Small intestine (tissue), 7 donors: ENCODE measurements around the gene MT1H. TPM values are rescaled to one million over a fixed set of nuclear protein-coding genes. Genes with fewer than 3 reads are reported as not detected.
"Not testable (repeated sequence)": the region's sequence is repeated elsewhere in the genome, so short reads cannot be mapped to it uniquely, and the experiment has no call there.

ENCODE experiments used
- DNase-seq, 2 donors: peaks; one replicate each; pipeline versions ENCODE4 v3.0.0 to v3.0.0-alpha.2; 2013
- FAIRE-seq: peaks from 2 replicates; lab custom pipeline; 2012; peaks lifted over from hg19 to GRCh38; lab: Jason Lieb, UNC
- H3K27ac ChIP-seq, 3 donors: one replicate each; pipeline ENCODE4 v1.5.1; 2013; ENCODE audit warnings: low read length in 2 of 3, mild to moderate bottlenecking in 2 of 3, control low read depth in 1 of 3, inconsistent platforms in 1 of 3, low read depth in 1 of 3, moderate library complexity in 1 of 3
- H3K27me3 ChIP-seq, 3 donors: one replicate each; pipeline ENCODE4 v1.6.1; 2013; ENCODE audit warnings: low read length in 3 of 3, inconsistent platforms in 1 of 3; ENCODE audit not compliant: control insufficient read depth in 3 of 3, insufficient read depth in 3 of 3
- H3K36me3 ChIP-seq, 3 donors: one replicate each; pipeline ENCODE4 v1.6.1; 2013; ENCODE audit warnings: low read length in 3 of 3, inconsistent platforms in 1 of 3, low read depth in 1 of 3, mild to moderate bottlenecking in 1 of 3, moderate library complexity in 1 of 3; ENCODE audit not compliant: control insufficient read depth in 3 of 3, insufficient read depth in 2 of 3
- H3K4me1 ChIP-seq, 3 donors: one replicate each; pipeline ENCODE4 v1.6.1; 2013; ENCODE audit warnings: low read length in 2 of 3, inconsistent platforms in 1 of 3, low read depth in 1 of 3, mild to moderate bottlenecking in 1 of 3, moderate library complexity in 1 of 3; ENCODE audit not compliant: control insufficient read depth in 3 of 3, insufficient read depth in 2 of 3
- H3K4me3 ChIP-seq, 3 donors: one replicate each; pipeline ENCODE4 v1.5.1; 2013; ENCODE audit warnings: low read length in 3 of 3, control low read depth in 1 of 3, inconsistent platforms in 1 of 3, low read depth in 1 of 3, mild to moderate bottlenecking in 1 of 3, moderate library complexity in 1 of 3
- H3K9me3 ChIP-seq, 2 donors: one replicate each; pipeline ENCODE4 v1.6.1; 2013; ENCODE audit warnings: low read depth in 1 of 2, low read length in 1 of 2; ENCODE audit not compliant: control insufficient read depth in 2 of 2, insufficient read depth in 1 of 2
- WGBS, 3 donors: extraction: QIAGEN DNeasy Blood & Tissue Kit; methylation state at CpG; one replicate each; pipeline ENCODE4 v1.1.7; 2013; 5-methylcytosine and 5-hydroxymethylcytosine counted together
- polyA plus RNA-seq, 4 donors: library from polyadenylated mRNA; stranded (reverse) in 3 of 4; unstranded in 1 of 4; fragments of 200-250 nt in 3 of 4; fragments of 120-200 nt in 1 of 4; gene quantifications; one replicate each; pipeline versions ENCODE4 v1.2.1 to v1.2.3, GENCODE V29; 2013
- donor health status: healthy with polysubstance abuse.
- donor health status: control.
- donor health status: control.
- donor health status: Bipolar disorder and iron deficiency.
- donor health status: healthy.

MT1H gene
- polyA plus RNA-seq, 4 donors, result 3.6 to 930 (median 62.8) TPM

- not testable (repeated sequence) for DNase-seq, H3K4me1 ChIP-seq, H3K9me3 ChIP-seq, H3K4me3 ChIP-seq, H3K27ac ChIP-seq, FAIRE-seq, H3K27me3 ChIP-seq, H3K36me3 ChIP-seq
- 82 to 91% (median 87%) methylated on average over 2 of the region's 2 CpGs for WGBS, 3 donors
These were observed 47.9 kb downstream of the MT1H start for GRCh38 chr16:56717532-56717931.

Other genes with a start within 250 kb of the MT1H start
- 10 to 100 TPM; 55.9 to 75.1 (median 64.8) TPM for gene AMFR, start 244.3 kb upstream of the MT1H start, polyA plus RNA-seq
- 10 to 100 TPM; 27.5 to 92.4 (median 51.0) TPM for gene NUDT21, start 218.5 kb upstream of the MT1H start, polyA plus RNA-seq
- 10 to 100 TPM in 2 of 4 donors, 1 to 10 TPM in 2; 5.9 to 30.2 (median 12.0) TPM for gene OGFOD1, start 218.3 kb upstream of the MT1H start, polyA plus RNA-seq
- 10 to 100 TPM; 14.3 to 32.1 (median 20.0) TPM for gene BBS2, start 149.8 kb upstream of the MT1H start, polyA plus RNA-seq
- not detected for gene MT4, start 104.7 kb upstream of the MT1H start, polyA plus RNA-seq
- 1 to 10 TPM in 1 of 4 donors, under 1 TPM in 1, not detected in 2; 0.72 to 5.4 TPM for gene MT3, start 80.3 kb upstream of the MT1H start, polyA plus RNA-seq
- 100 to 1,000 TPM; 133 to 464 (median 194) TPM for gene MT2A, start 61.2 kb upstream of the MT1H start, polyA plus RNA-seq
- 100 to 1,000 TPM in 2 of 4 donors, 10 to 100 TPM in 2; 75.0 to 194 (median 119) TPM for gene MT1E, start 44.0 kb upstream of the MT1H start, polyA plus RNA-seq
- gene MT1M, start 37.2 kb upstream of the MT1H start, polyA plus RNA-seq, result 100 to 1,000 TPM in 1 of 4 donors, 10 to 100 TPM in 1, 1 to 10 TPM in 2; 3.5 to 106 (median 8.6) TPM
- gene MT1A, start 31.1 kb upstream of the MT1H start, polyA plus RNA-seq, result 100 to 1,000 TPM in 1 of 4 donors, 10 to 100 TPM in 2, 1 to 10 TPM in 1; 1.3 to 240 (median 21.3) TPM
- gene MT1B, start 17.9 kb upstream of the MT1H start, polyA plus RNA-seq, result not detected
- gene MT1F, start 11.9 kb upstream of the MT1H start, polyA plus RNA-seq, result 100 to 1,000 TPM in 1 of 4 donors, 10 to 100 TPM in 3; 13.4 to 189 (median 29.1) TPM
- gene MT1G, start 1.7 kb upstream of the MT1H start, polyA plus RNA-seq, result 1,000 to 10,000 TPM in 1 of 4 donors, 100 to 1,000 TPM in 3; 193 to 1,801 (median 342) TPM
- gene MT1X, start 12.7 kb downstream of the MT1H start, polyA plus RNA-seq, result 100 to 1,000 TPM in 3 of 4 donors, 10 to 100 TPM in 1; 93.7 to 776 (median 195) TPM
- gene NUP93, start 60.3 kb downstream of the MT1H start, polyA plus RNA-seq, result 10 to 100 TPM; 14.1 to 32.1 (median 22.3) TPM
- under 1 TPM in 2 of 4 donors, not detected in 2; 0.04 TPM for gene SLC12A3, start 195.4 kb downstream of the MT1H start, polyA plus RNA-seq